ENCODE data around the gene GARIN5B. TPM values are rescaled to one million over a fixed set of nuclear protein-coding genes. Genes with fewer than 3 reads are reported as not detected.

GARIN5B gene
- total and polyA plus RNA-seq, 2 of the 4 experiments (the other 2 are of a cell fraction) = not detected

DNA sequence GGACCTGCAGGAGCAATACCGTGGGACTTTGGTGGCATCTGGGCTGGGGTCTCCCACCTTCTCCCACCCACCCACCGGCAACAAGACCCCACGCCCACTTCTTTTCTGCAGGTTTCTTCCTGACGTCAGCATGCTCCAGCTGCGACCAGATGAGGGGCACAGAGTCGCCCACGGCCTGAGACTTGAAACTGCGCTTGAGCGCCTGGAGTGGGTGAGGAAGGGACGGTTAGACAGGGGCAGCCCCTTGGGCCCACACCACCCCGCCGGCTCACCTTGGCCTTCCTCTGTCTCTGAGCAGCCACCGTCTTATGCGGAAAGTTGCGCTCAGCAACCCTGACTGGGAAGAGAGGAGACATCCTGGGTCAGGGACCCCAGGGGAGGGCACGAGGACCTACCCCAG lies 2.2 kb downstream of the GARIN5B start:
- TF ChIP-seq CHD1 (IDR thresholded peaks at IDR 0.05; ENCODE audit: low read depth, low read length) (no peak), MAFK (IDR thresholded peaks at IDR 0.05; ENCODE audit: low read depth, low read length) (no peak), RCOR1 (IDR thresholded peaks at IDR 0.05; ENCODE audit: insufficient replicate concordance, low read length) (no peak), MXI1 (IDR thresholded peaks at IDR 0.05; ENCODE audit: borderline replicate concordance, low read depth, low read length) (no peak), FOS (IDR thresholded peaks at IDR 0.05; ENCODE audit: low read depth, low read length) (no peak)
- TF ChIP-seq, protein P1, sequence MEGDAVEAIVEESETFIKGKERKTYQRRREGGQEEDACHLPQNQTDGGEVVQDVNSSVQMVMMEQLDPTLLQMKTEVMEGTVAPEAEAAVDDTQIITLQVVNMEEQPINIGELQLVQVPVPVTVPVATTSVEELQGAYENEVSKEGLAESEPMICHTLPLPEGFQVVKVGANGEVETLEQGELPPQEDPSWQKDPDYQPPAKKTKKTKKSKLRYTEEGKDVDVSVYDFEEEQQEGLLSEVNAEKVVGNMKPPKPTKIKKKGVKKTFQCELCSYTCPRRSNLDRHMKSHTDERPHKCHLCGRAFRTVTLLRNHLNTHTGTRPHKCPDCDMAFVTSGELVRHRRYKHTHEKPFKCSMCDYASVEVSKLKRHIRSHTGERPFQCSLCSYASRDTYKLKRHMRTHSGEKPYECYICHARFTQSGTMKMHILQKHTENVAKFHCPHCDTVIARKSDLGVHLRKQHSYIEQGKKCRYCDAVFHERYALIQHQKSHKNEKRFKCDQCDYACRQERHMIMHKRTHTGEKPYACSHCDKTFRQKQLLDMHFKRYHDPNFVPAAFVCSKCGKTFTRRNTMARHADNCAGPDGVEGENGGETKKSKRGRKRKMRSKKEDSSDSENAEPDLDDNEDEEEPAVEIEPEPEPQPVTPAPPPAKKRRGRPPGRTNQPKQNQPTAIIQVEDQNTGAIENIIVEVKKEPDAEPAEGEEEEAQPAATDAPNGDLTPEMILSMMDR (conservative IDR thresholded peaks at IDR 0.05; ENCODE audit: low read depth, low read length) = no peak
- TF ChIP-seq, protein P2, sequence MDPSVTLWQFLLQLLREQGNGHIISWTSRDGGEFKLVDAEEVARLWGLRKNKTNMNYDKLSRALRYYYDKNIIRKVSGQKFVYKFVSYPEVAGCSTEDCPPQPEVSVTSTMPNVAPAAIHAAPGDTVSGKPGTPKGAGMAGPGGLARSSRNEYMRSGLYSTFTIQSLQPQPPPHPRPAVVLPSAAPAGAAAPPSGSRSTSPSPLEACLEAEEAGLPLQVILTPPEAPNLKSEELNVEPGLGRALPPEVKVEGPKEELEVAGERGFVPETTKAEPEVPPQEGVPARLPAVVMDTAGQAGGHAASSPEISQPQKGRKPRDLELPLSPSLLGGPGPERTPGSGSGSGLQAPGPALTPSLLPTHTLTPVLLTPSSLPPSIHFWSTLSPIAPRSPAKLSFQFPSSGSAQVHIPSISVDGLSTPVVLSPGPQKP (IDR thresholded peaks at IDR 0.05; ENCODE audit: borderline replicate concordance, low read depth, low read length) = no peak
- TF ChIP-seq, protein P3, sequence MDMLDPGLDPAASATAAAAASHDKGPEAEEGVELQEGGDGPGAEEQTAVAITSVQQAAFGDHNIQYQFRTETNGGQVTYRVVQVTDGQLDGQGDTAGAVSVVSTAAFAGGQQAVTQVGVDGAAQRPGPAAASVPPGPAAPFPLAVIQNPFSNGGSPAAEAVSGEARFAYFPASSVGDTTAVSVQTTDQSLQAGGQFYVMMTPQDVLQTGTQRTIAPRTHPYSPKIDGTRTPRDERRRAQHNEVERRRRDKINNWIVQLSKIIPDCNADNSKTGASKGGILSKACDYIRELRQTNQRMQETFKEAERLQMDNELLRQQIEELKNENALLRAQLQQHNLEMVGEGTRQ (IDR thresholded peaks at IDR 0.05; ENCODE audit: low read depth, low read length) = no peak
- no peak overlapping the region for H4K8ac ChIP-seq (ENCODE audit: low read depth in 2 of 2, low read length in 2 of 2)
- no peak overlapping the region for H3K14ac ChIP-seq (replicated peaks; ENCODE audit: low read depth, low read length)
- H3K4ac ChIP-seq (ENCODE audit: low read depth, low read length) = no peak overlapping the region
- no peak overlapping the region for H3K27ac ChIP-seq (ENCODE audit: insufficient read depth, low read length)
- peaks cover 0 to 4% of the 10 kb centered on the region in 2 experiments; a peak in 1 of 4 replicates for H3K79me1 ChIP-seq (ENCODE audit: low read depth in 1 of 2, low read length in 2 of 2)
- no peaks in the 10 kb centered on the region for H3K9me3 ChIP-seq (ENCODE audit: control insufficient read depth, insufficient read depth, low read length)
- POLR2A ChIA-PET (ENCODE audit: unreplicated experiment) = no interaction called here
- no peaks in the 10 kb centered on the region for H3K4me1 ChIP-seq (ENCODE audit: control insufficient read depth, insufficient read depth, low read length)
- no TSS peak for BruUV-seq (replicated peaks)
- WGBS, 2 experiments (ENCODE audit: extremely low coverage in 2 of 2, insufficient read length in 1 of 2) = 82% methylated on average over 13 of the region's 16 CpGs; no CpG with 5 or more reads in 1 of the 2 experiments
- H2AFZ ChIP-seq (replicated peaks; ENCODE audit: low read length, poor library complexity) = no peak overlapping the region
- intact Hi-C loops (cut with micrococcal nuclease) = no loop called here
- ATAC-seq (ENCODE audit: low read depth) = no peak
- H4K91ac ChIP-seq (ENCODE audit: insufficient read depth, low read depth, low read length) = no peak overlapping the region
- H3K18ac ChIP-seq (ENCODE audit: low read depth, low read length) = no peak overlapping the region
- no peak overlapping the region for H3K4me3 ChIP-seq (ENCODE audit: insufficient read depth, low read depth, low read length)
- no peak overlapping the region for H2BK15ac ChIP-seq (ENCODE audit: low read depth, low read length)
- peaks cover 7% of the 10 kb centered on the region; the same call in 1 of the 2 replicates for H3K36me3 ChIP-seq (ENCODE audit: control insufficient read depth, insufficient read depth, low read length)
- dilution Hi-C loops (cut with HindIII; ENCODE audit: low sequenced_read_pairs, unreplicated experiment) = no loop called here
- H2AK5ac ChIP-seq (ENCODE audit: low read depth, low read length) = no peak overlapping the region
- peaks cover 24% of the 10 kb centered on the region for H4K20me1 ChIP-seq (ENCODE audit: insufficient read depth, low read length)
- H4K5ac ChIP-seq (ENCODE audit: low read depth, low read length) = no peak overlapping the region
- no peak overlapping the region for H2BK20ac ChIP-seq (ENCODE audit: low read depth, low read length)
- no peak overlapping the region for H2AK9ac ChIP-seq (replicated peaks; ENCODE audit: low read depth, low read length, poor library complexity)
- CTCF ChIA-PET = interaction anchor here (0.5 kb wide), 1 partner anchor 246 kb away, joined by 3 read pairs; no protein-coding TSS in a partner anchor
- no peak overlapping the region for H3K23ac ChIP-seq (ENCODE audit: low read depth, low read length)
- no peak overlapping the region for H3K4me2 ChIP-seq (ENCODE audit: low read depth, low read length)
- peaks cover 8% of the 10 kb centered on the region for H3K27me3 ChIP-seq (ENCODE audit: control insufficient read depth, insufficient read depth, low read length)
- no peak for DNase-seq
- no peak overlapping the region for H2BK5ac ChIP-seq (ENCODE audit: low read depth, low read length, poor library complexity, severe bottlenecking)
- no peak overlapping the region for H2BK120ac ChIP-seq (ENCODE audit: low read depth, low read length)
- no peak overlapping the region for H3K56ac ChIP-seq (ENCODE audit: extremely low read depth, insufficient read depth, low read length)
- H3K9ac ChIP-seq (ENCODE audit: low read depth, low read length) = no peak overlapping the region
- in situ Hi-C loops (cut with MboI; ENCODE audit: low sequenced_read_pairs) = no loop called here
- H3K9me1 ChIP-seq (ENCODE audit: insufficient read depth, low read length) = peaks cover 3% of the 10 kb centered on the region; the same call in 1 of the 2 replicates
